HG03045 (cell line): ENCODE results near the gene PKP3.
"Not testable (repeated sequence)": the region's sequence is repeated elsewhere in the genome, so short reads cannot be mapped to it uniquely, and the experiment has no call there.

Experiments
- ATAC-seq: cut with Tn5 transposase; IDR thresholded peaks from one replicate; pipeline ENCODE4 v1.9.1; 2021; ENCODE audit warnings: mild to moderate bottlenecking, moderate library complexity; ENCODE audit not compliant: unreplicated experiment

PKP3 gene

GRCh38 chr11:408154-409007 lies 14.4 kb downstream of the PKP3 start:
- ATAC-seq = no peak

- no peak for ATAC-seq
These were observed 15.1 kb downstream of the PKP3 start for GRCh38 chr11:409008-409599.

- no peak for ATAC-seq
These were observed 15.8 kb downstream of the PKP3 start for GRCh38 chr11:409600-410483.

- not testable (repeated sequence) for ATAC-seq
These were observed 16.7 kb downstream of the PKP3 start for GRCh38 chr11:410711-411110.

GRCh38 chr11:411520-411919 lies 17.5 kb downstream of the PKP3 start:
- ATAC-seq = not testable (repeated sequence)

- ATAC-seq = no peak
These were observed 18.7 kb downstream of the PKP3 start for GRCh38 chr11:412641-413119.

GRCh38 chr11:413120-414081 lies 19.4 kb downstream of the PKP3 start:
- no peak for ATAC-seq

- ATAC-seq = no peak
These were observed 20.4 kb downstream of the PKP3 start for GRCh38 chr11:414318-414857.

- no peak for ATAC-seq
These were observed 21.6 kb downstream of the PKP3 start for GRCh38 chr11:415640-416041.

- no peak for ATAC-seq
These were observed 22.2 kb downstream of the PKP3 start for GRCh38 chr11:416051-416756.

- no peak for ATAC-seq
These were observed 23.0 kb downstream of the PKP3 start for GRCh38 chr11:416757-417621.

GRCh38 chr11:417652-418342 lies 23.8 kb downstream of the PKP3 start:
- ATAC-seq = no peak

- no peak for ATAC-seq
These were observed 24.6 kb downstream of the PKP3 start for GRCh38 chr11:418343-419247.

- no peak for ATAC-seq
These were observed 25.4 kb downstream of the PKP3 start for GRCh38 chr11:419248-420005.

- no peak for ATAC-seq
These were observed 26.3 kb downstream of the PKP3 start for GRCh38 chr11:420054-420910.
